Stimulated activated naive B cell treated with anti-CD40 and anti-IgM and Interleukin-4, amounts not matched to agents 10 μg/mL and 1 μg/mL and 100 μg/mL, for 72 hours (primary cell): Measurements from ENCODE around the gene GSTA5.
"Not testable (repeated sequence)": the region's sequence is repeated elsewhere in the genome, so short reads cannot be mapped to it uniquely, and the experiment has no call there.

Experiments
- ATAC-seq, 2 donors: fragments of 150-1000 bp; cut with Tn5 transposase; replicated peaks; 2 replicates each; pipeline ENCODE4 v1.10.0; 2021; ENCODE audit warnings: moderate library complexity in 1 of 2
- DNase-seq: peaks from one replicate; pipeline ENCODE4 v3.0.0; 2021
- H3K27ac Mint-ChIP-seq: one replicate; pipeline ENCODE4 v1.8.0; 2022; ENCODE audit warnings: mild to moderate bottlenecking, mixed read lengths
- H3K27me3 Mint-ChIP-seq, 2 donors: one replicate each; pipeline ENCODE4 v1.8.0; 2022; ENCODE audit warnings: mixed read lengths in 2 of 2
- H3K36me3 Mint-ChIP-seq, 2 donors: one replicate each; pipeline ENCODE4 v1.8.0; 2022; ENCODE audit warnings: mixed read lengths in 2 of 2, mild to moderate bottlenecking in 1 of 2
- H3K4me1 Mint-ChIP-seq, 2 donors: one replicate each; pipeline ENCODE4 v1.8.0; 2022; ENCODE audit warnings: mixed read lengths in 2 of 2, mild to moderate bottlenecking in 1 of 2
- H3K4me3 Mint-ChIP-seq, 2 donors: one replicate each; pipeline ENCODE4 v1.8.0; 2022; ENCODE audit warnings: mild to moderate bottlenecking in 2 of 2, mixed read lengths in 2 of 2, moderate library complexity in 1 of 2
- H3K9me3 Mint-ChIP-seq, 2 donors: one replicate each; pipeline ENCODE4 v1.8.0; 2022; ENCODE audit warnings: mixed read lengths in 2 of 2, mild to moderate bottlenecking in 1 of 2

Gene GSTA5

GRCh38 chr6:52840763-52841585, at the start of gene GSTA5:
GSTA5 (minus strand) TSS chr6:52840813.
- no peak within 1 kb of the TSS for H3K4me3 Mint-ChIP-seq
- DNase-seq (no peak), ATAC-seq (no peak)
- H3K36me3 Mint-ChIP-seq = no peaks in the 10 kb centered on the region
- H3K9me3 Mint-ChIP-seq = no peaks in the 10 kb centered on the region
- H3K4me1 Mint-ChIP-seq = no peaks in the 10 kb centered on the region
- peaks cover 19 to 33% of the 10 kb centered on the region in 2 donors for H3K27me3 Mint-ChIP-seq
- no peak within 1 kb of the TSS for H3K27ac Mint-ChIP-seq

- DNase-seq = no peak
- Mint-ChIP-seq H3K4me3 (no peak overlapping the region), H3K9me3 (no peaks in the 10 kb centered on the region), H3K36me3 (no peaks in the 10 kb centered on the region), H3K27me3 (peaks cover 5 to 16% of the 10 kb centered on the region in 2 donors), H3K4me1 (no peaks in the 10 kb centered on the region), H3K27ac (no peak overlapping the region)
- ATAC-seq = no peak
Observed at GRCh38 chr6:52890018-52890417, 49.4 kb upstream of the GSTA5 start.

- H3K27me3 Mint-ChIP-seq = peaks cover 5 to 9% of the 10 kb centered on the region in 2 donors
- no peak overlapping the region for H3K27ac Mint-ChIP-seq
- H3K36me3 Mint-ChIP-seq = no peaks in the 10 kb centered on the region
- no peaks in the 10 kb centered on the region for H3K9me3 Mint-ChIP-seq
- no peaks in the 10 kb centered on the region for H3K4me1 Mint-ChIP-seq
- DNase-seq = no peak
- H3K4me3 Mint-ChIP-seq = no peak overlapping the region
- ATAC-seq = no peak
Observed at GRCh38 chr6:52887910-52888524, 47.4 kb upstream of the GSTA5 start.

- H3K27me3 Mint-ChIP-seq = no peaks in the 10 kb centered on the region
- peak overlapping the region; percentile 47 for H3K27ac Mint-ChIP-seq
- no peaks in the 10 kb centered on the region for H3K36me3 Mint-ChIP-seq
- peaks cover 2 to 6% of the 10 kb centered on the region in 2 donors for H3K4me1 Mint-ChIP-seq
- peak; percentile 97 to 99 for ATAC-seq
- no peaks in the 10 kb centered on the region for H3K9me3 Mint-ChIP-seq
- peak; percentile 60 for DNase-seq
- H3K4me3 Mint-ChIP-seq = peak overlapping the region; percentile 86 to 88
Observed at GRCh38 chr6:52881996-52882841, 41.6 kb upstream of the GSTA5 start.

- Mint-ChIP-seq H3K27me3 (no peaks in the 10 kb centered on the region), H3K27ac (no peak overlapping the region), H3K36me3 (no peaks in the 10 kb centered on the region), H3K9me3 (no peaks in the 10 kb centered on the region), H3K4me1 (peaks cover 2 to 6% of the 10 kb centered on the region in 2 donors), H3K4me3 (peak overlapping the region; percentile 86 to 88)
- no peak for ATAC-seq
- no peak for DNase-seq
Observed at GRCh38 chr6:52881662-52881995, 41.0 kb upstream of the GSTA5 start.

GRCh38 chr6:52877786-52878185, 37.2 kb upstream of the GSTA5 start:
- Mint-ChIP-seq H3K27ac (no peak overlapping the region), H3K27me3 (peaks cover 9 to 12% of the 10 kb centered on the region in 2 donors), H3K4me1 (peaks cover 2 to 6% of the 10 kb centered on the region in 2 donors), H3K4me3 (no peak overlapping the region), H3K36me3 (no peaks in the 10 kb centered on the region), H3K9me3 (no peaks in the 10 kb centered on the region)
- ATAC-seq (no peak), DNase-seq (no peak)

- DNase-seq = no peak
- Mint-ChIP-seq H3K4me3 (no peak overlapping the region), H3K4me1 (peaks cover 2 to 5% of the 10 kb centered on the region in 2 donors), H3K27ac (no peak overlapping the region), H3K27me3 (peaks cover 9 to 12% of the 10 kb centered on the region in 2 donors), H3K9me3 (no peaks in the 10 kb centered on the region), H3K36me3 (no peaks in the 10 kb centered on the region)
- ATAC-seq = no peak
Observed at GRCh38 chr6:52877168-52877567, 36.6 kb upstream of the GSTA5 start.

- no peak overlapping the region for H3K27ac Mint-ChIP-seq
- ATAC-seq (no peak), DNase-seq (no peak)
- H3K9me3 Mint-ChIP-seq = no peaks in the 10 kb centered on the region
- H3K36me3 Mint-ChIP-seq = no peaks in the 10 kb centered on the region
- H3K27me3 Mint-ChIP-seq = peaks cover 16 to 21% of the 10 kb centered on the region in 2 donors
- H3K4me1 Mint-ChIP-seq = no peaks in the 10 kb centered on the region
- no peak overlapping the region for H3K4me3 Mint-ChIP-seq
Observed at GRCh38 chr6:52876056-52876787, 35.6 kb upstream of the GSTA5 start.

GRCh38 chr6:52872031-52872430, 31.4 kb upstream of the GSTA5 start:
- H3K36me3 Mint-ChIP-seq = no peaks in the 10 kb centered on the region
- H3K27me3 Mint-ChIP-seq = peaks cover 16 to 21% of the 10 kb centered on the region in 2 donors
- no peak overlapping the region for H3K4me3 Mint-ChIP-seq
- ATAC-seq (no peak), DNase-seq (no peak)
- no peaks in the 10 kb centered on the region for H3K9me3 Mint-ChIP-seq
- H3K27ac Mint-ChIP-seq = no peak overlapping the region
- no peaks in the 10 kb centered on the region for H3K4me1 Mint-ChIP-seq

- H3K27me3 Mint-ChIP-seq = peaks cover 16 to 21% of the 10 kb centered on the region in 2 donors
- no peaks in the 10 kb centered on the region for H3K9me3 Mint-ChIP-seq
Observed at GRCh38 chr6:52871621-52872020, 31.0 kb upstream of the GSTA5 start.

GRCh38 chr6:52870335-52871091, 29.9 kb upstream of the GSTA5 start:
- not testable (repeated sequence) for ATAC-seq, H3K4me3 Mint-ChIP-seq, H3K36me3 Mint-ChIP-seq, H3K9me3 Mint-ChIP-seq, DNase-seq, H3K4me1 Mint-ChIP-seq
- Mint-ChIP-seq H3K27ac (peak overlapping the region; percentile 37), H3K27me3 (peaks cover 18 to 23% of the 10 kb centered on the region in 2 donors)

More at GRCh38 chr6:52871621-52872020, 31.0 kb upstream of the GSTA5 start:
- Mint-ChIP-seq H3K36me3 (no peaks in the 10 kb centered on the region), H3K27ac (no peak overlapping the region), H3K4me1 (no peaks in the 10 kb centered on the region), H3K4me3 (no peak overlapping the region)
- DNase-seq (no peak), ATAC-seq (no peak)

GRCh38 chr6:52868899-52869298, 28.3 kb upstream of the GSTA5 start:
- not testable (repeated sequence) for H3K4me1 Mint-ChIP-seq, H3K4me3 Mint-ChIP-seq, DNase-seq, H3K9me3 Mint-ChIP-seq, ATAC-seq, H3K27ac Mint-ChIP-seq, H3K36me3 Mint-ChIP-seq
- peaks cover 26 to 31% of the 10 kb centered on the region in 2 donors for H3K27me3 Mint-ChIP-seq

GRCh38 chr6:52868240-52868639, 27.6 kb upstream of the GSTA5 start:
- no peak for ATAC-seq
- H3K4me3 Mint-ChIP-seq = no peak overlapping the region
- H3K4me1 Mint-ChIP-seq = no peaks in the 10 kb centered on the region
- H3K9me3 Mint-ChIP-seq = peaks cover 0 to 4% of the 10 kb centered on the region in 2 donors
- H3K36me3 Mint-ChIP-seq = no peaks in the 10 kb centered on the region
- peaks cover 24 to 32% of the 10 kb centered on the region in 2 donors for H3K27me3 Mint-ChIP-seq
- no peak overlapping the region for H3K27ac Mint-ChIP-seq
- DNase-seq = no peak
